Neural progenitor cell (in vitro differentiated cells): ENCODE measurements around the gene ZNF653. TPM values are rescaled to one million over a fixed set of nuclear protein-coding genes. Genes with fewer than 3 reads are reported as not detected.

Source experiments
- DNase-seq: peaks from one replicate; pipeline ENCODE4 v3.0.0-alpha.2; 2016; ENCODE audit warnings: low spot score
- H2AFZ ChIP-seq: fragments of 200-600 bp; sonication (generic); replicated peaks from 2 replicates; pipeline ENCODE4 v1.6.1; 2016; ENCODE audit warnings: antibody characterized with exemption
- H3F3A ChIP-seq: fragments of 200-600 bp; sonication (generic); 2 replicates; pipeline ENCODE4 v1.6.1; 2016; ENCODE audit warnings: antibody characterized with exemption, low read depth
- H3K27ac ChIP-seq: fragments of 200-600 bp; sonication (generic); 2 replicates; pipeline ENCODE4 v1.5.1; 2016; ENCODE audit warnings: mild to moderate bottlenecking
- H3K27me3 ChIP-seq: fragments of 200-600 bp; sonication (generic); 2 replicates; pipeline ENCODE4 v1.6.1; 2016; ENCODE audit warnings: mild to moderate bottlenecking, moderate library complexity
- H3K36me3 ChIP-seq: fragments of 200-600 bp; sonication (generic); 2 replicates; pipeline ENCODE4 v1.5.1; 2016
- H3K4me1 ChIP-seq: fragments of 200-600 bp; sonication (generic); 2 replicates; pipeline ENCODE4 v1.6.1; 2016; ENCODE audit warnings: mixed run types
- H3K4me2 ChIP-seq: fragments of 200-600 bp; sonication (generic); 2 replicates; pipeline ENCODE4 v1.6.1; 2016
- H3K4me3 ChIP-seq: fragments of 200-600 bp; sonication (generic); 2 replicates; pipeline ENCODE4 v1.5.1; 2016
- H3K79me2 ChIP-seq: fragments of 200-600 bp; sonication (generic); 2 replicates; pipeline ENCODE4 v1.6.1; 2016; ENCODE audit warnings: low read depth
- H3K9ac ChIP-seq: fragments of 200-600 bp; sonication (generic); 2 replicates; pipeline ENCODE4 v1.6.1; 2016
- H3K9me3 ChIP-seq: fragments of 200-600 bp; sonication (generic); 2 replicates; pipeline ENCODE4 v1.5.1; 2016; ENCODE audit warnings: low read depth
- H4K20me1 ChIP-seq: fragments of 200-600 bp; sonication (generic); 2 replicates; pipeline ENCODE4 v1.6.1; 2016; ENCODE audit warnings: low read depth
- H3K27ac Mint-ChIP-seq: 3 replicates; pipeline ENCODE4 v1.8.0; 2021; ENCODE audit warnings: mixed read lengths
- H3K27me3 Mint-ChIP-seq: 2 replicates; pipeline ENCODE4 v1.8.0; 2022; ENCODE audit warnings: low read depth, mild to moderate bottlenecking, inconsistent platforms, moderate library complexity, mixed read lengths; ENCODE audit not compliant: insufficient read depth
- H3K36me3 Mint-ChIP-seq: 3 replicates; pipeline ENCODE4 v1.8.0; 2021; ENCODE audit warnings: mixed read lengths
- H3K4me1 Mint-ChIP-seq: 3 replicates; pipeline ENCODE4 v1.8.0; 2021; ENCODE audit warnings: mixed read lengths
- H3K4me3 Mint-ChIP-seq: 3 replicates; pipeline ENCODE4 v1.8.0; 2021; ENCODE audit warnings: mild to moderate bottlenecking, moderate library complexity, mixed read lengths
- H3K9me3 Mint-ChIP-seq: 3 replicates; pipeline ENCODE4 v1.8.0; 2020; ENCODE audit warnings: mixed read lengths
- CTCF ChIP-seq: fragments of 200-600 bp; sonication (generic); IDR thresholded peaks from 2 replicates; pipeline ENCODE4 v1.5.1; 2017; ENCODE audit warnings: antibody characterized with exemption, mild to moderate bottlenecking
- EZH2 ChIP-seq: fragments of 200-600 bp; sonication (generic); IDR thresholded peaks from 2 replicates; pipeline ENCODE4 v1.6.1; 2017; ENCODE audit warnings: antibody characterized with exemption, mild to moderate bottlenecking, moderate library complexity
- EZH2phosphoT487 ChIP-seq: fragments of 200-600 bp; sonication (generic); IDR thresholded peaks from 2 replicates; pipeline ENCODE4 v1.6.1; 2017; ENCODE audit warnings: antibody characterized with exemption
- total RNA-seq: library from RNA; depleted of rRNA; stranded (reverse); fragments of >200 nt; gene quantifications from 2 replicates; pipeline ENCODE4 v1.2.3, GENCODE V29; 2015; ENCODE audit warnings: low replicate concordance

Gene ZNF653
- total RNA-seq, 1 donor from 2014 or later: 3.4 TPM

- TF ChIP-seq CTCF (no peak), EZH2phosphoT487 (no peak), EZH2 (no peak)
- Histone ChIP-seq H3F3A (peaks cover 24% of the 10 kb centered on the region), H2AFZ (peak overlapping the region; percentile 72), H3K36me3 (no peaks in the 10 kb centered on the region), H3K9me3 (no peaks in the 10 kb centered on the region), H3K79me2 (no peaks in the 10 kb centered on the region), H3K9ac (no peak overlapping the region), H3K4me2 (peak overlapping the region; percentile 67), H4K20me1 (no peaks in the 10 kb centered on the region), H3K27ac (peak overlapping the region; percentile 85), H3K27me3 (no peaks in the 10 kb centered on the region), H3K4me1 (peaks cover 22% of the 10 kb centered on the region), H3K4me3 (no peak overlapping the region)
- Mint-ChIP-seq H3K9me3 (no peaks in the 10 kb centered on the region), H3K4me3 (no peak overlapping the region), H3K4me1 (peaks cover 21% of the 10 kb centered on the region), H3K27me3 (peaks cover 4% of the 10 kb centered on the region), H3K27ac (no peak overlapping the region), H3K36me3 (peaks cover 2% of the 10 kb centered on the region)
- DNase-seq: no peak
Observed at GRCh38 chr19:11451327-11451870, 54.2 kb downstream of the ZNF653 start.

- Histone ChIP-seq H3K9me3 (no peaks in the 10 kb centered on the region), H3K4me2 (peak overlapping the region; percentile 67), H3F3A (peaks cover 24% of the 10 kb centered on the region), H3K27ac (peak overlapping the region; percentile 85), H3K9ac (no peak overlapping the region), H3K36me3 (no peaks in the 10 kb centered on the region), H3K79me2 (no peaks in the 10 kb centered on the region), H3K4me3 (no peak overlapping the region), H4K20me1 (no peaks in the 10 kb centered on the region), H2AFZ (no peak overlapping the region), H3K27me3 (no peaks in the 10 kb centered on the region), H3K4me1 (peaks cover 22% of the 10 kb centered on the region)
- Mint-ChIP-seq H3K9me3 (no peaks in the 10 kb centered on the region), H3K27ac (no peak overlapping the region), H3K4me3 (no peak overlapping the region), H3K4me1 (peaks cover 21% of the 10 kb centered on the region), H3K27me3 (peaks cover 4% of the 10 kb centered on the region), H3K36me3 (peaks cover 2% of the 10 kb centered on the region)
- DNase-seq: no peak
- TF ChIP-seq CTCF (no peak), EZH2 (no peak), EZH2phosphoT487 (no peak)
Observed at GRCh38 chr19:11450570-11451326, 54.9 kb downstream of the ZNF653 start.

DNA sequence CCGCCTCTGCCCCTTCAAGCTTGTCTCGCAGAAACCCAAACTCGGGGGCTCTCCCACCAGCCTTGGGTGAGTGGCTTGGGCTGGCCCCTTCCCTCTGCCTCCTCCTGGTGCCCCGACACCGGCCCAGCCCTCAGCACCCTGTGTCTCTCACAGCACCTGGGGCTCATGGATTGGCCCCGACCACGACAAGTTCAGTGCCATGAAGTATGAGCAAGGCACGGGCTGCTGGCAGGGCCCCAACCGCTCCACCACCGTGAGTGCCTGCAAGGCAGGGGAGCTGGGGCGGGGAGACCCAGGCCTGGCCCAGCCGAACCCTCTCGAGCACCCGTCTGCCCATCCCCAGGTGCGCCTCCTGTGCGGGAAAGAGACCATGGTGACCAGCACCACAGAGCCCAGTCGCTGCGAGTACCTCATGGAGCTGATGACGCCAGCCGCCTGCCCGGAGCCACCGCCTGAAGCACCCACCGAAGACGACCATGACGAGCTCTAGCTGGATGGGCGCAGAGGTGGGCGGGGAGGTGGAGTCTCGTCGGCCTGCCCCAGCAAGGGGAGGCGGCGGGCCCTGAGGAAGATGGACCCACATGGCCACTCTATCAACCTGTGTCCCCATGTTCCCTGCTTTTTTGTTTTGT lies 56.6 kb downstream of the ZNF653 start:
- Histone ChIP-seq H3K79me2 (no peaks in the 10 kb centered on the region), H3K4me2 (no peak overlapping the region), H3K36me3 (no peaks in the 10 kb centered on the region), H3K9me3 (no peaks in the 10 kb centered on the region), H3K27me3 (no peaks in the 10 kb centered on the region), H3K4me3 (no peak overlapping the region), H3K9ac (no peak overlapping the region), H3F3A (peaks cover 24% of the 10 kb centered on the region), H3K27ac (no peak overlapping the region), H2AFZ (no peak overlapping the region), H3K4me1 (peaks cover 22% of the 10 kb centered on the region), H4K20me1 (peaks cover 4% of the 10 kb centered on the region)
- Mint-ChIP-seq H3K27me3 (peaks cover 4% of the 10 kb centered on the region), H3K4me3 (no peak overlapping the region), H3K9me3 (no peaks in the 10 kb centered on the region), H3K4me1 (peaks cover 21% of the 10 kb centered on the region), H3K36me3 (peaks cover 4% of the 10 kb centered on the region), H3K27ac (no peak overlapping the region)
- no peak for DNase-seq
- no peak for TF ChIP-seq CTCF
